ENCODE results near the gene ABI3.

Gene ABI3

DNA sequence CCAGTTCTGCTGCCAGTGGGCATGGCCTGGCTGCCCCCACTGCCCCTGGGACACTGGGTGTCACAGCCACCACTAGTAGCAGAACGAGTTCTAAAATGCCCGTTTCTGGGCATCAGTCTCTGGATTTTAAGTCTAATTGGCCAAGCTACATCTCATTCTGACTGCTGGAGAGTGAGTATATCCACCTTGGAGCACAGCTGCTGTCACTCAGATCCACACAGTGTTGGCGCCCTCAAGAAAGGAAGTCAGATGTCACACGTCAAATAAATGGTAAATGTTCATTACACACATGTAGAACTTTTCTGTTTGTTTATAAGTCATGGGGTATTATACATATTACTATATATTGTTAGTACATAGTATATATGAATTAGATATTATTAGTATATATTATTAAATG lies 19.6 kb upstream of the ABI3 start:
- no peak for DNase-seq (ENCODE audit: low spot score in 2 of 2)
- no peaks in the 10 kb centered on the region for H3K36me3 Mint-ChIP-seq

DNA sequence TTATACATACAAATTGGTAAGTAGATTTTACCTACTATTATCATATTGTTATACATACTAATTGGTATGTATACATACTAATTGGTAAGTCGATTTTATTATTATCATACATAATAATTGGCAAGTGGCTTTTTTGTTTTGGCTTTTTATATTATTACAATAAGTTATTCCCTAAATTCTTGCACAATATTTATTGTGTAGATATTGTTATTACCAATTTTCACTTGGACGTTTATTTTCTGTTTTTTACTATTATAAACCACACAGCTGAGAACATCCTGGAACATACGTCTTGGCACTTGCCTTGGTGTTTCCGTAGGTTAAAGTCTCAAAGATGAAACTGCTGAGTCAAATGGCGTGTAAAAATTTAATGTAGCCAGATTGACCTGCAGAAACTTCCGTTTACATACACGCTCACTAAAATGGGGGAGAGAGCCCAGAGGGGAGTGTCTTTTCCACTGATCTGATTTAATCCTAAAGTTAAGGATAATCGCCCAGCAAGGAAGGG lies 19.0 kb upstream of the ABI3 start:
- H3K36me3 Mint-ChIP-seq, result no peaks in the 10 kb centered on the region
- peaks cover 19% of the 10 kb centered on the region for H3K4me1 Mint-ChIP-seq
- H3K9me3 Mint-ChIP-seq, result no peaks in the 10 kb centered on the region
- H3K27me3 Mint-ChIP-seq, result no peaks in the 10 kb centered on the region
- ATAC-seq (ENCODE audit: low read depth) (no peak), DNase-seq (ENCODE audit: low spot score in 2 of 2) (no peak)
- peak overlapping the region; percentile 97 for H3K4me3 Mint-ChIP-seq
- H3K27ac Mint-ChIP-seq, result peak overlapping the region; percentile 99

More for the DNA sequence above, 19.6 kb upstream of the ABI3 start:
- Mint-ChIP-seq H3K27ac (no peak overlapping the region), H3K4me1 (peaks cover 19% of the 10 kb centered on the region), H3K9me3 (peaks cover 1% of the 10 kb centered on the region), H3K27me3 (no peaks in the 10 kb centered on the region), H3K4me3 (no peak overlapping the region)
- no peak for ATAC-seq (ENCODE audit: low read depth)

DNA sequence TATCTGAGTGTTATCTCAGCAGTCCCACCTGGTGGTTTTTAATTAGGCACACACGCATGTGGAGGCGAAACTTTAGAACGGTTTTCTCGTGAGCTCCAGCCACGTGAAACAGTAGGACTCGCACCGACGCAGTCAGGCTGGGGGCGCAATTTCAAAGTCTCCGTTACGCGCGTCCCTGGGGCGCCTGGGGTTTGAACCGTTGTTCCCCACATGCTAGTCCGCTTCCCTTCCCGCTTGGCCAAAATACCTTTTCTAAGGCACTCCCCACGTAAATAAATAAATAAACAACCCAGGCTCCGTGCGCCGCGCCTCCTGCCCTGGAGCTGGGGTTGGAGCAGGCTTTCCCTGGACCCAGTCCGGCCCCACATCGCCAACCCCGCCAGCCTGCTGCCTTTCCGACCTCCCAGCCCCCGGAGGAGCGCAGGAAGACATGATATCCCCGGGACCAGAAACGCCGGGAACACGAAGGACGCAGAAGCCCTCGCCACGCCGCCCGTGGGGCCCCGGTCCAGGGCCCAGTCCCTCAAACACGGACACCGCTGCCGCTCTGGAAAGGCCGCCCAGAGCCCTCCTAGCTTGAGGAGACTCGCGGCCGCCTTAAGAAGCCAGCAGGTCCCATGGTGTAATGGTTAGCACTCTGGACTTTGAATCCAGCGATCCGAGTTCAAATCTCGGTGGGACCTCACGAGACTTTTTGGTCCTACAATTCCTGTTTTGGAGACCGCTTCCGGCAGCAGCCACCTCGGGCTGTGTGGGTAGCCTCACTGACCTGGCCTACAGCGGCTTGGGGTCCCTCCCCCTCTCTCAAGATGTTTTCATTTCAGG lies 18.4 kb upstream of the ABI3 start:
- ATAC-seq (ENCODE audit: low read depth), result peak; percentile 48
- peak; percentile 96 to 100 for DNase-seq (ENCODE audit: low spot score in 2 of 2)
- Mint-ChIP-seq H3K4me1 (peaks cover 19% of the 10 kb centered on the region), H3K4me3 (peak overlapping the region; percentile 97), H3K27ac (peak overlapping the region; percentile 99), H3K27me3 (no peaks in the 10 kb centered on the region), H3K9me3 (no peaks in the 10 kb centered on the region), H3K36me3 (no peaks in the 10 kb centered on the region)

DNA sequence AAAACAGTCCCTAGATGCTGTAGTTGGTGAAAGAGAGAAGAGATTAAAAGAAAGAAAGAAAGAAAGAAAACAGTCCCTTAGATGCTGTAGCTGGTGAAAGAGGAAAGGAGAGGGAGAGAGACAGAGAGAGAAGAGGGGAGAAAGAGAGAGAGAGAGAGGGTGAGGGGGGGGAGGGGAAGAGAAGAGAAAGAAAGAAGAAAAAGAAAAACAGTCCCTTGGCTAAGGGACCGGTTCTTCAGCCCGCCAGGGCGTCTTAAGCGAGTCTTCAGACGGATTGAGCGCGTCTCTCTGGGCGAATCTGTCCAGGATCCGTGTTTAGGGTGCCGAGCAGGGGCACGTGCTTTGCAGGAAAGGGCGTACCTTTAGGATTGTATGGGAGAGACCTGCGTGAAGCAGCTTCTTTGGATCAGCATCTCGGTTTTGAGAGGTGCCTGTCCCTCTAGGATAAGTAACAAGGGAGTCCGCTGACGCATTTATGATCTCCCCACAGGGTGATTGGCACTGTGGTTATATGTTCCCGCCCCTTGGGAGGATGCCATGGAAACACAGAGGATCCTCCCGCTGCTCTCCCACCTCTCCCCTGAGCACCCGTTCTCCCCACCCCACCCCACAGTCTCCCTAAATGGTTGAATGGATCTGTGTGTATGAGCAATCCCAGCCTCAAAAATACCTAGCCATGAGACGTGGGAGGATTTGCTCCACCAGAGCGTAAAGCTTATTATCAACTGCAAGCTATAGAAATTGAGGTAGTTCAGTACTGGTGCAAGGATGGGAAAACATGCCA lies 16.8 kb upstream of the ABI3 start:
- DNase-seq (ENCODE audit: low spot score in 2 of 2) (peak; percentile 38 to 52), ATAC-seq (ENCODE audit: low read depth) (peak; percentile 13)
- H3K36me3 Mint-ChIP-seq, result no peaks in the 10 kb centered on the region
- peak overlapping the region; percentile 99 for H3K27ac Mint-ChIP-seq
- peak overlapping the region; percentile 97 for H3K4me3 Mint-ChIP-seq
- peaks cover 19% of the 10 kb centered on the region for H3K4me1 Mint-ChIP-seq
- no peaks in the 10 kb centered on the region for H3K27me3 Mint-ChIP-seq
- no peaks in the 10 kb centered on the region for H3K9me3 Mint-ChIP-seq

DNA sequence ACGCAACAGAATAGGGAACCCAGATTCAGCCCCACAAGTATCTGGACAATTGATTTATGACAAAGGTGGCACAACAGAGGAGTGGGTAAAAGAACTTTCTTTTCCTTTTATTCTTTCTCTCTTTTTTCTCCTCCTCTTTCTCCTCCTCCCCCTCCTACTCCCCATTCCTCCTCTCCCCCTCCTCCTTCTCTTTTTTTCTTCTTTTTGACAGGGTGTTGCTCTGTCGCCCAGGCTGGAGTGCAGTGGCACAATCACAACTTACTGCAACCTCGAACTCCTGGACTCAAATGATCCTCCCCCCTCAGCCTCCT lies 16.3 kb upstream of the ABI3 start:
- H3K4me3 Mint-ChIP-seq, result peak overlapping the region; percentile 97
- peaks cover 19% of the 10 kb centered on the region for H3K4me1 Mint-ChIP-seq
- H3K36me3 Mint-ChIP-seq, result no peaks in the 10 kb centered on the region
- H3K9me3 Mint-ChIP-seq, result no peaks in the 10 kb centered on the region
- peak overlapping the region; percentile 99 for H3K27ac Mint-ChIP-seq
- DNase-seq (ENCODE audit: low spot score in 2 of 2), result no peak
- no peak for ATAC-seq (ENCODE audit: low read depth)
- no peaks in the 10 kb centered on the region for H3K27me3 Mint-ChIP-seq

DNA sequence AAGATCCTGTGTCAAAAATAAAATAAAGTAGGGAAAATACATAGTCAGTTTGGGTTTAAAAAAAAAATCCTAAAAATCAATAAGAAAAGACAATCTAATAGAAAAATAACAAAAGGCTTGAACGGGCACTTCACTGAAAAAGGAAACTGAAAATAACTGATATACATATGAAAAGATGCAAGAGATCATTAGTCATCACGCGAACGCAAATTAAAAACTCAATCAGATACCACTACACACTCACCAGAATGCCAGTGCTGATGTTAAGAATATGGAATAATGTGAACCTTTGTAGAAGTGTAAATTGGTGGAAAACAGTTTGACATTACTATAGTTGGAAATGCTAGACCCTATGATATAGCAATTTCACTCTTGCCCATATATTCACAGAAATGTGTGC lies 14.8 kb upstream of the ABI3 start:
- DNase-seq (ENCODE audit: low spot score in 2 of 2) (no peak), ATAC-seq (ENCODE audit: low read depth) (no peak)
- H3K9me3 Mint-ChIP-seq, result no peaks in the 10 kb centered on the region
- no peak overlapping the region for H3K27ac Mint-ChIP-seq
- no peak overlapping the region for H3K4me3 Mint-ChIP-seq
- no peaks in the 10 kb centered on the region for H3K36me3 Mint-ChIP-seq
- H3K27me3 Mint-ChIP-seq, result no peaks in the 10 kb centered on the region
- H3K4me1 Mint-ChIP-seq, result peaks cover 19% of the 10 kb centered on the region

DNA sequence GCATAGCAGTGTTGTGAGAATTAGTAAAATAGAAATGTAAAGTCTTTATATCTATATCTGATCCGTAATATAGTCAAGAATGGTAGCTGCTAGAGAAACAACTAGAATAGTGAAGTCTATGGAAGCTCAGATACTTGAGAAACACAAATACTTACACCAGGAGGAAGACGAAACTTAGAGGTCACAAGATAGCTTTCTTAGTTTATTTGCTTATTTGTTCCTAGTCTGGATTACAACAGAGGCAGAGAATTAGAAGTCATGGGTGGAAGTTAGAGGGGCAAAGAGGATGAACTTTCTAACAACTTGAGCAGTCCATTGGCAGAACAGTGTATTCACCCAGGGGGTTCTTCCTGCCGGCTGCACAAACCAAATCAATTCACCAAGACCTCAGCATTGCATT lies 14.0 kb upstream of the ABI3 start:
- ATAC-seq (ENCODE audit: low read depth), result no peak
- Mint-ChIP-seq H3K4me3 (no peak overlapping the region), H3K36me3 (no peaks in the 10 kb centered on the region), H3K27me3 (no peaks in the 10 kb centered on the region), H3K27ac (no peak overlapping the region), H3K9me3 (no peaks in the 10 kb centered on the region), H3K4me1 (peaks cover 19% of the 10 kb centered on the region)
- no peak for DNase-seq (ENCODE audit: low spot score in 2 of 2)

DNA sequence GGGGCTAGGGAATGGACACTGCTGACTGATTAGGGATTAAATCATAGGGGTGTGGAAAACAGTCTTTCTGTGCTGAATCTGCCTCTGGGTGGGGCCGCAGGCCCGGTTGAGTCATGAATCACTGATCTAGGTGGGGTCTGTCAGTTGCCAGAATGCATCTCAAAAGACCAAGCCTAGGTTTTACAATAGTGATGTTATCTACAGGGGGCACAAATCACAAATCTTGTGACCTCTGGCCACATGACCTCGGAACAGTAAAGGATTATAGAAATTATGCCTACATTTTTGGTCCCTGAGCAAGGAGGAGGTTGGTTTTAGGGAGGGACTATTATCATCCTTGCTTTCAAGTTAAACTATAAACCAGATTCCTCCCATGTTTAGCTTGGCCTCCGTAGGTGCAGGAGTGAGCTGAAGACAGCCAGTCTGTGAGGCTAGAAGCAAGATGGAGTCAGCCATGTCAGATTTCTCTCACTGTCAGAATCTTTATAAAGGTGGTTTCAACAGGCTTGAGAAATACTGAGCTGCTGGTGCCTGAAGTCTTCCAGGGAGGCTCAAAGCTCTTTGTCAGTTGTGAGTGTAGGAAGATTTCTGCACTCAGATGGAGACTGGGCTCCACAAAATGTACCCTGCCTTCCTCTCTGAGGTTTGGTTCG lies 13.0 kb upstream of the ABI3 start:
- no peaks in the 10 kb centered on the region for H3K27me3 Mint-ChIP-seq
- H3K4me1 Mint-ChIP-seq, result peaks cover 16% of the 10 kb centered on the region
- no peak for DNase-seq (ENCODE audit: low spot score in 2 of 2)
- H3K36me3 Mint-ChIP-seq, result no peaks in the 10 kb centered on the region
- no peak for ATAC-seq (ENCODE audit: low read depth)
- no peak overlapping the region for H3K27ac Mint-ChIP-seq
- no peak overlapping the region for H3K4me3 Mint-ChIP-seq
- H3K9me3 Mint-ChIP-seq, result no peaks in the 10 kb centered on the region

DNA sequence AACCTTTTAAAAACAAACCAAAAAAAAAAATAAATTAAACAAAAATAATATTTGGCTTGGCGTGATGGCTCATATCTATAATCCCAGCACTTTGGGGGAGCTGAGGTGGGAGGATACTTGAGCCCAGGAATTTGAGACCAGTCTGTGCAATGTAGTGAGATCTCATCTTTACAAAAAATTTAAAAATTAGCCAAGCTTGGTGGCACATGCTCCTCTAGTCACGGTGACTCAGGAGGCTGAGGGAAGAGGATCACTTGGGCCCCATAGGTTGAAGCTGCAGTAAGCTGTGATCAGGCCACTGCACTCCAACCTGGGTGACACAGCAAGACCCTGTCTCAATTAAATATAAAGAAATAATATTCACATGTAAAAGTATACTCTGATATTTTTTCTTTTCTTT lies 12.3 kb upstream of the ABI3 start:
- Mint-ChIP-seq H3K9me3 (no peaks in the 10 kb centered on the region), H3K4me1 (peaks cover 16% of the 10 kb centered on the region)
- no peak for DNase-seq (ENCODE audit: low spot score in 2 of 2)

DNA sequence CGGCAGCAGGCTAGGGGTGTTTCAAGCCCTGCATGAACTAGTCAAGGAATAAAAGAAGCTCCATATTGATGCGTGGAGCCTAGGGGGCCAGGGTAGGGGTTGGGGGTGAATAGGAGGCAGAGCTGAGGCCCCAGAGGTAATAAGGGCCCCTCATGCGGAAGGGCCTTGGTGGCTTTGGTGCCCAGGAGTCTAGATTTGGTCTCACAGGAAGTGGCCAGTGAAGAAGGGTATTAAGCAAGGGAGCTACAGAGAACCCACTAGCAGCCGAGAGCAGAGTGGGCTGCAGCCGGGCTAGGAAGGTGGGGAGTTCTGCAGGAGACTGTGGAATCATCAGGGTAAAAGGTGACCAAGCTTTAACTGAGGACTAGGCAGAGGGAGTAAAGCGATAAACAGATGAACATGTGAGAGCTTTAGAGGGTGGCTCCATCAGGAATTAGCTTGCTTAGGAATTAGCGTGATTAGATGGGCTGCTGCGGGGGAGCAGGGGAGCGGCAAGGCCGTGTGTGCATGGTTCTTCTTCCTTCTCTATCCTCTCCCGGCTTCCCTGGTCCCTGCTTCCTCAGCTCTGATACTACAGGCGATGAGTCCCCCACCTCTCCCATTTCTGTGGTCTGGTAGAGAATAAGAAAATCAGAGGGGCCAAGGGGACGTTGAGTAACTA lies 10.0 kb upstream of the ABI3 start:
- no peaks in the 10 kb centered on the region for H3K27me3 Mint-ChIP-seq
- H3K36me3 Mint-ChIP-seq, result no peaks in the 10 kb centered on the region

More for the DNA sequence above, 12.3 kb upstream of the ABI3 start:
- Mint-ChIP-seq H3K36me3 (no peaks in the 10 kb centered on the region), H3K27me3 (no peaks in the 10 kb centered on the region), H3K4me3 (no peak overlapping the region), H3K27ac (no peak overlapping the region)
- no peak for ATAC-seq (ENCODE audit: low read depth)

DNA sequence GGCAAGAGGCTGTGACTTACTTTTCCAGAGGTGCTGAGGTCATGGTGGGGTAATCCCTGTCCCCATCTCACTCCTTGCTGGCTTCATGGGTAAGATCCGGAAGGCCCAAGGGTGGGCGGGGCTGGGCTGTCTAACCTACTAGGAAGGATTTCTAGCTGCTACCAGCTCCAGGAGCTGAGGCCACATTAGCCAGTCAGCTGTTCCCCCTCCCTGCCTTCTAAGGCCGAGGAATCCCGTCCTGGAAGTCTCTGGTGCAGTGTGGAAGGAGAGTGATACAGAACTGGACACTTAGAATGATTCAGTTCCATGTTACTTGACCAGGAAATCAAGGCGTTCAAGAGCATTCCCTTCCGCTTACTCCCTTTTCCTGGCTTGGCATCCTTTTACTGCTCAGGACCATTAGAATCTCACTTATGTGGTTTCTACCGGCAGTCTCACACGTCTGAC lies 9.0 kb upstream of the ABI3 start:
- Mint-ChIP-seq H3K36me3 (peaks cover 3% of the 10 kb centered on the region), H3K27ac (no peak overlapping the region), H3K9me3 (no peaks in the 10 kb centered on the region), H3K4me3 (no peak overlapping the region), H3K4me1 (peaks cover 10% of the 10 kb centered on the region), H3K27me3 (no peaks in the 10 kb centered on the region)
- no peak for ATAC-seq (ENCODE audit: low read depth)
- DNase-seq (ENCODE audit: low spot score in 2 of 2), result no peak

More for the DNA sequence above, 10.0 kb upstream of the ABI3 start:
- no peak for ATAC-seq (ENCODE audit: low read depth)
- H3K27ac Mint-ChIP-seq, result no peak overlapping the region
- H3K9me3 Mint-ChIP-seq, result no peaks in the 10 kb centered on the region
- no peak for DNase-seq (ENCODE audit: low spot score in 2 of 2)
- no peak overlapping the region for H3K4me3 Mint-ChIP-seq
- peaks cover 13% of the 10 kb centered on the region for H3K4me1 Mint-ChIP-seq

DNA sequence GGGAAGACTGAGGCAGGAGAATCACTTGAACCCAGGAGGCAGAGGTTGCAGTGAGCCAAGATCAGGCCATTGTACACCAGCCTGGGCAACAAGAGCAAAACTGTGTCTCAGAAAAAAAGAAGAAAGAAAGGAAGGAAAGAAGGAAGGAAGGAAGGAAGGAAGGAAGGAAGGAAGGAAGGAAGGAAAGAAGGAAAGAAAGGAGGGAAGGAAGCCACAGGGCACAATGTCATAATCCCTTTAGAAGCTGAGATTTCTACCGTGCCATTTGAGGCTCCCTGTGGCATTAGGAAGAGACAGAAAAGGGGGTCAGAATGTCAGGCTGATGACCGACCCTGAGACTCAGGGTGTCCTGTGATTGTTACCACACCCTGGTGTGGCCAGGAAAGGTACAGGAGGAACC lies 6.7 kb upstream of the ABI3 start:
- ATAC-seq (ENCODE audit: low read depth) (no peak), DNase-seq (ENCODE audit: low spot score in 2 of 2) (no peak)
- H3K36me3 Mint-ChIP-seq, result peaks cover 3% of the 10 kb centered on the region
- no peak overlapping the region for H3K4me3 Mint-ChIP-seq
- H3K27ac Mint-ChIP-seq, result no peak overlapping the region
- H3K4me1 Mint-ChIP-seq, result peaks cover 14% of the 10 kb centered on the region
- H3K27me3 Mint-ChIP-seq, result no peaks in the 10 kb centered on the region
- no peaks in the 10 kb centered on the region for H3K9me3 Mint-ChIP-seq

DNA sequence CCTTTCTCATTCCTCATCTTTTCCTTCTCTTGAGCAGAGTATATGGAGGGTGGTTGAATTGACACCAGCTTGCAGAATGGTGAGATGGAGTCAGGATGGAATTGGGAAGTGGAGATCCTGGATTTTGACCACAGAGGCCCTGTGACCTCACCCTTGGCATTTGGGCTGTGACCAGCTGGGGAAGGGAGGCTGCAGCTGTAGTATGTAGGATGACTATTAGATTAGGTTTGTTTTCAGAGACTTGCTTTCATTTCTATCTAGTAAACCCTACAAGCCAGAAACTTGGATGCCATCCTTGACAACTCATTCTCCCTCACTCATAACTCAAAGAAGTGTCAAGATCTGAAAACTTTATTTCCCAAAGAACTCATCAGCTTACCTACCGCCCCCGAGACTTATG lies 6.0 kb upstream of the ABI3 start:
- Mint-ChIP-seq H3K36me3 (peaks cover 3% of the 10 kb centered on the region), H3K27ac (no peak overlapping the region), H3K27me3 (no peaks in the 10 kb centered on the region), H3K4me3 (no peak overlapping the region), H3K9me3 (no peaks in the 10 kb centered on the region), H3K4me1 (peaks cover 21% of the 10 kb centered on the region)
- ATAC-seq (ENCODE audit: low read depth) (no peak), DNase-seq (ENCODE audit: low spot score in 2 of 2) (no peak)
